NCI-H524 treated with DMSO at 0.1 percent for 48 hours (cell line): ENCODE measurements around the gene CIB1.
"Not testable (repeated sequence)": the region's sequence is repeated elsewhere in the genome, so short reads cannot be mapped to it uniquely, and the experiment has no call there.

ENCODE experiments used
- DNase-seq: peaks from one replicate; lab custom pipeline; 2025; lab: John Stamatoyannopoulos, UW

CIB1 gene

GRCh38 chr15:90233387-90234095 is at the start of gene CIB1:
Gene CIB1 (minus strand): TSS chr15:90233941. CDS start chr15:90233885, 56 bp downstream.
- peak; percentile 75 for DNase-seq

DNA sequence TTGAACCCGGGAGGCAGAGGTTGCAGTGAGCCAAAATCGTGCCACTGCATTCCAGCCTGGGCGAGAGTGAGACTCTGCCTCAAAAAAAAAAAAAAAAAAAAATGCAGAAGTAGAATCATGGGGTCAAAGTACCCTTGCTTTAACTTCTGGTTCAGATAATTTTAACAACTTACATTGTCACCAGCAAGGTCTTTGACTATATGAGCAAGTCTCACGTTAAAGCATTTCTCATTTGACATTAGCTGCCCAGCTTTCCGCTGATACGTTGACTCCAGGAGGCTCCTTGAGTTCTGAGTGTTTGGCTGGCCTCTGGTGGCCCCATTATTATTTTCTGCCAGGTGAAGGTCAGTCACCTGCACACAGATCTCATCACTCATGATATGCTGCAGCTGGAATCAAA is 47.9 kb upstream of the CIB1 start:
- not testable (repeated sequence) for DNase-seq

- not testable (repeated sequence) for DNase-seq
Observed at GRCh38 chr15:90280743-90281142, 47.0 kb upstream of the CIB1 start.

DNA sequence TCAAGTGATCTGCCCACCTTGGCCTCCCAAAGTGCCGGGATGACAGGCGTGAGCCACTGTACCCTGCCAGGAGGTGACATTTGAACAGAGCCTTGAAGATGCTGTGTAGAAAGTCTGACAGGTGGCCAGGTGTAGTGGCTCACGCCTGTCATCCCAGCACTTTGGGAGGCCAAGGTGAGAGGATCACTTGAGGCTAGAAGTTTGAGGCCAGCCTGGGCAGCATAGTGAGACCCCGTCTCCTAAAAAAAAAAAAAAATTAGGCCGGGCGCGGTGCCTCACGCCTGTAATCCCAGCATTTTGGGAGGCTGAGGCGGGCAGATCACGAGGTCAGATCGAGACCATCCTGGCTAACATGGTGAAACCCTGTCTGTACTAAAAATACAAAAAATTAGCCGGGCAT is 44.7 kb upstream of the CIB1 start:
- not testable (repeated sequence) for DNase-seq

GRCh38 chr15:90271459-90272166 is 37.9 kb upstream of the CIB1 start:
- DNase-seq: no peak

DNA sequence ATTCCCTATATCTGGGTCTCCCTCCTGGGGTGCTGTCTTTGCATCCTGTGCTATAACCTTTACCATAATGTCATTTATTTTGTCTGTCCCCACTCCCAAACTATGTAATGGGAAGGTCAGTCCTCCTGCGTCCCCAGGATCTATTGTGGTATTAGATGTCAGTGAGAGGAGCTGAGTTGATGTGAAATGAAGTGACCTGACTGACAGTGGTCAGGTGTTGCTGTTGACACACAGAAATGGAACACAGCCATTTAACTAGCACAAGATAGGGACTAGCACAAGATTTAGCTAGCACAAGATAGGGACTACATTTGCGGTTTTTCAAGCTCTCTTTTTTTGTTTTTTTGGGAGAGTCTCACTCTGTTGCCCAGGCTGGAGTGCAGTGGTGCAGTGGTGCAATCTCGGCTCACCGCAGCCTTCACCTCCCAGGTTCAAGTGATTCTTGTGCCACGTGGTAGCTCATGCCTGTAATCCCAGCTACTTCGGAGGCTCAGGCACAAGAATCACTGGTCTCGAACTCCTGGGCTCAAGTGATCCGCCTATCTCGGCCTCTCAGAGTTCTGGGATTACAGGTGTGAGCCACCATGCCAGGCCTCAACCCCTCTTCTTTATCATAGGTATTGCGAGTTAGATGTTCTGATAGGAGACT is 36.9 kb upstream of the CIB1 start:
- no peak for DNase-seq

GRCh38 chr15:90268415-90268814 is 34.7 kb upstream of the CIB1 start:
- no peak for DNase-seq

DNA sequence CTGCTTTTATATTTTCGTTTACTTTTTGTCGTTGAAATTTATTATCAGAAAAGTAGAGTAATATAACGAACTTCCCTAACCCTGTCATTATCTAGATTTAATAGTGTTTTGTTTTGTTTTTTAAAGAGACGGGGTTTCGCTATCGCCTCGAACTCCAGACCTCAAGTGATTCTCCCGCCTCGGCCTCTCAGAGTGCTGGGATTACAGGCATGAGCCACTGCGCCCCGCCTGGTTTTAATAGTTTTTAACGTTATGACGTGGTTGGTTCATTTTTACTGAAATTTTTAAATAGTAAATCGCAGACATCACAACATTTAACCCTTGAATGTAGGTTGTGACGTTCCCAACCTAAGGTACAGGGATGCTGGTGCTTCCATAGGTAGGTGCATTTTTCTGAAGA is 32.7 kb upstream of the CIB1 start:
- no peak for DNase-seq

GRCh38 chr15:90266061-90266431 is 32.3 kb upstream of the CIB1 start:
- DNase-seq: no peak

DNA sequence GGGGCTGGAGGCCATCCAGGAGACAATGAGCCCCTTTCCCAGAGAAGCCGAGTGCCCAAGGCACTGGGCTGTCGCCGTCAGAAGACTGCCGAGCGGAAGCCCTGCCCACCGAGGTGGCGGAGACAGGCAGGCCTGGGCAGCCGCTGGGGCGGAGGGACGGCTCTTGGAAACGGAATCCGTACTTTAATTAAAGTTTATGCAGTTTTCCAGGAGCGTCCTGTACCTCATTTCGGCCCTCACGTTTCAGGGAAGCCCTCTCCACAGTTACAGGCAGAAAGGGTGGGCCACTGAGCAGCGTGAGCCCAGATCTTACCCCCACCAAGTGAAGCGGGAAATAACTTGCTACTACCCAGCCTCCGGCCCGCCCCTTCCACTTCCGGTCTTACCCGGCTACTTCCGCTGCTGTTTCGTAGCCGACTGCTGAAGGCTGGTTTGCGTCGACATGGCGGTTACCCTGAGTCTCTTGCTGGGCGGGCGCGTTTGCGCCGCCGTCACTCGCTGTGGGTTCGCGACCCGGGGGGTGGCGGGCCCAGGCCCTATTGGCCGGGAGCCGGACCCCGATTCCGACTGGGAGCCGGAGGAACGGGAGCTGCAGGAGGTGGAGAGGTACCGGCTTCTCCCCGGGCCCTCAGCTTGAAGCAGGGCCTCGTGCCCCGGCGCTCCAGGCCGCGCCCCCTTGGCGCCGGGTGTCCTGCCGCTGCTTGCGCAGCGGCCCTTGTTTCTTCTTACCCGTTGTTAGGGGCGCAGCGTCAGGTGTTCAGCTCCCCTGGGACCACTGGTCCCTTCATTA is 31.7 kb upstream of the CIB1 start, which contains the start of gene NGRN:
Gene NGRN, plus strand, starts transcription at position 402 of the 790 bp plus-strand sequence. Its CDS starts 41 bp downstream, at position 443.
- peak; percentile 66 for DNase-seq

GRCh38 chr15:90264671-90265070 is 30.9 kb upstream of the CIB1 start:
- no peak for DNase-seq

DNA sequence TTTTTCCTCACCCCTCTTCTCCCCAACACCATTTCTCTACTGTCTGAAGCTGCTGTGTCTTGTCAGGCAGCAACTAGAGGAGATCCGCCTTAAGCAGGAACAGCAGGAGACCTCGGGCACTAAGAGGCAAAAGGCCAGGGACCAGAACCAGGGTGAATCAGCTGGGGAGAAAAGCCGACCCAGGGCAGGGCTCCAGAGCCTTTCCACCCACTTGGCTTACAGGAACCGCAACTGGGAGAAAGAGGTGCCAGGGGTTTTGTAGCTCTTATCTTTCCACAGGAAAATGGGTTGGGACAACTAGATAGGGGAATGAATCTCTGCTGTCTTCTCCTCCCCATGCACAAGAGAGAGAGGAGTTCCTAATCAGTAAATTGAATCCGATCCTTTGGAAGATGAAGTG is 28.7 kb upstream of the CIB1 start:
- no peak for DNase-seq

DNA sequence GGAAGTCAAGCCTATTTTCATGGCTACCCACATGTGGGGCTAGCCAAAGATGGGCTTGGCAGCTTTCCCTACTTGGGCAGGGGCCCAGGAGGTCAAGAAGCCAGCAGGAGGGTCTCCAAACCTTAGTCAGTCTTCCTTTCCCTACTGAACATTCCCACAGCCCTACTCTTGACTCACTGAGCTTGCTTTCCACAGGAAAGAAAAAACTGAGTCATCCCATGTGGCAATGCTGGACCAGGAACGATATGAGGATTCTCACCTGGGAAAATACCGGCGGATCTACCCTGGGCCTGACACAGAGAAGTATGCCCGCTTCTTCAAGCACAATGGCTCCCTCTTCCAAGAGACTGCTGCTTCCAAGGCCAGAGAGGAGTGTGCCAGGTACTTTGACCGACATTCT is 28.1 kb upstream of the CIB1 start:
- DNase-seq: no peak

- not testable (repeated sequence) for DNase-seq
Observed at GRCh38 chr15:90260731-90261130, 27.0 kb upstream of the CIB1 start.

DNA sequence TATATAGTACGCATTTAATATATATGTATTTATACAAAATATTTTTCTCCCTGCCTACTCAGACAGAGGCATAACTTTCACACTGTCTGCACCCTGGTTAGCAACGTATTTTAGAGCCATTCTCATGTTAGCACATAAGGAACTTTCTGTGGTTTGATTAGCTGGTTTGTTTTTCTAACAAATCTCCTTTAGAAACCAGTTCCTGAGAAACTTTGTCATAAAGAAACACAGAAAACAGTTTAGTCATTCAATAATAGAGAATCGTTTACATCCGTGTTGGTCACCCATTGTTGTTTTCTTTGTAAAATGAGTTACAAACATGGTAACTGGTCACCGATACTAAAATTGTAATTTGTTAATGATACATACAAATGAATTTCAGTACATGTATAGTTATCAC is 25.8 kb upstream of the CIB1 start:
- DNase-seq: no peak

GRCh38 chr15:90257776-90258175 is 24.0 kb upstream of the CIB1 start:
- DNase-seq: no peak

GRCh38 chr15:90249203-90249863 is 15.6 kb upstream of the CIB1 start, which contains the start of gene TTLL13:
Gene TTLL13 (plus strand): TSS chr15:90249556. CDS start chr15:90250631, 1,075 bp downstream.
- peak; percentile 47 for DNase-seq

- no peak for DNase-seq
Observed at GRCh38 chr15:90248789-90249202, 15.1 kb upstream of the CIB1 start.

DNA sequence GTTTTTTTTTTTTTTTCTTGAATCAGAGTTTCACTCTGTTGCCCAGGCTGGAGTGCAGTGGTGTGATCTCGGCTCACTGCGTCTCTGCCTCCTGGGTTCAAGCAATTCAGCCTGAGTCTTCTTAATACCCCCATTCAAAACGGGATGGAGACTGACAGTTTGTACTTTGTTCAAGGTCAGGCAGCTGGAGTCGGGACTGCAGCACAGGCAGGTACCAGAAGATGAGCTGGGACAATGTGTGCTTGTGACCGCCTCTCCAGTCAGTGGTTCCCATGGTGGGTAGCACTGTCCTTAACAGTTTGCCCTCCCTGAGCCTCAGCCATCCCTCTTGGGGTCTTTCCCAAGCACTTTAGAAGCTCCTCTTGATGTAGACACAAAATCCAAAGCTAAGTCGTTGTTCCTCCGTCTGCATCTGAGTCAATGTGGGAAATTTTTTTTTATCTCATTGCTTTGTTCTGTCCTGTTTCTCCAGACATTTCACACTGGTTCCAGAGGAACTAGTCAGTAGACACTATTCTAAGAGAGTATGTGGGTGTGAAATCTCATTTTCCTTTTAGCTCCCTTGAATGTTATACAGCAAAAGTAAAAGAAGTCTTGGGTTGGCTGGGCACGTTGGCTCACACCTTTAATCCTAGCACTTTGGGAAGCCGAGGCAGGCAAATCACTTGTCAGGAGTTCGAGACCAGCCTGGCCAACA is 10.3 kb upstream of the CIB1 start:
- DNase-seq: no peak

DNA sequence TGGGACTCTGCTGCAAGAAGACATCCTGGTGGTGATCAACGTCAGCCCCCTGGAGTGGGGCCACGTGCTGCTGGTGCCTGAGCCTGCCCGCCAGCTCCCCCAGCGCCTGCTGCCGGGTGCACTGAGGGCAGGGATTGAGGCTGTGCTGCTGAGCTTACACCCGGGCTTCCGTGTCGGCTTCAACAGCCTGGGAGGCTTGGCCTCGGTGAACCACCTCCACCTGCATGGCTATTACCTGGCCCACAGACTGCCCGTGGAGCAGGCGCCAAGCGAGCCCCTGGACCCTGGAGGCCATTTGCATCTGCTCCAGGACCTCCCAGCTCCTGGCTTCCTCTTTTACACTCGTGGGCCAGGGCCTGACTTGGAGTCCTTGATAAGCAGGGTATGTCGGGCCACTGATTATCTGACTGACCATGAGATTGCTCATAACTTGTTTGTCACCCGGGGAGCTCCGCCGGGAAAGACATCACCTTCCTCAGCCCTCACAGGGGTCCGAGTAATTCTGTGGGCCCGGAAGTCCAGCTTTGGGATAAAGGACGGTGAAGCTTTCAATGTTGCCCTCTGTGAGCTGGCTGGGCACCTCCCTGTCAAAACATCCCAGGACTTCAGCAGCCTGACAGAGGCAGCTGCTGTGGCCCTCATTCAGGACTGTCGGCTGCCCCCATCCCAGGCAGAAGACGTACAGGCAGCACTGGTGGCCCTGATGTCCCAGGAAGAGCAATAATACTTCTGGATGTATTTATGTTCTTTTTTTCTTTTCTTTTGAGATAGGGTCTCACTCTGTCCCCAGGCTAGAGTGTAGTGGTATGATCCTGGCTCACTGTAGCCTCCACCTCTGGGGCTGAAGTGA is 7.8 kb upstream of the CIB1 start:
- DNase-seq: no peak
